ENCODE results near the gene ZEB1.

- no peak for TF ChIP-seq EP300 (IDR thresholded peaks at IDR 0.05)
- TF ChIP-seq, protein P1, sequence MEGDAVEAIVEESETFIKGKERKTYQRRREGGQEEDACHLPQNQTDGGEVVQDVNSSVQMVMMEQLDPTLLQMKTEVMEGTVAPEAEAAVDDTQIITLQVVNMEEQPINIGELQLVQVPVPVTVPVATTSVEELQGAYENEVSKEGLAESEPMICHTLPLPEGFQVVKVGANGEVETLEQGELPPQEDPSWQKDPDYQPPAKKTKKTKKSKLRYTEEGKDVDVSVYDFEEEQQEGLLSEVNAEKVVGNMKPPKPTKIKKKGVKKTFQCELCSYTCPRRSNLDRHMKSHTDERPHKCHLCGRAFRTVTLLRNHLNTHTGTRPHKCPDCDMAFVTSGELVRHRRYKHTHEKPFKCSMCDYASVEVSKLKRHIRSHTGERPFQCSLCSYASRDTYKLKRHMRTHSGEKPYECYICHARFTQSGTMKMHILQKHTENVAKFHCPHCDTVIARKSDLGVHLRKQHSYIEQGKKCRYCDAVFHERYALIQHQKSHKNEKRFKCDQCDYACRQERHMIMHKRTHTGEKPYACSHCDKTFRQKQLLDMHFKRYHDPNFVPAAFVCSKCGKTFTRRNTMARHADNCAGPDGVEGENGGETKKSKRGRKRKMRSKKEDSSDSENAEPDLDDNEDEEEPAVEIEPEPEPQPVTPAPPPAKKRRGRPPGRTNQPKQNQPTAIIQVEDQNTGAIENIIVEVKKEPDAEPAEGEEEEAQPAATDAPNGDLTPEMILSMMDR (IDR thresholded peaks at IDR 0.05): no peak
- no peak for TF ChIP-seq POLR2A (IDR thresholded peaks at IDR 0.05)
Measured at GRCh38 chr10:31475519-31475918, 156.5 kb downstream of the ZEB1 start.

Data from ovary (tissue), 3 donors.